Activated CD4-positive, alpha-beta T cell treated with anti-CD3 and anti-CD28 coated beads, Interleukin-2, amount 50 U/mL, for 1 hour (primary cell): ENCODE measurements around the gene POLD2.

Experiments used
- DNase-seq: peaks from one replicate; pipeline ENCODE4 v3.0.0-alpha.2; 2020

Gene POLD2

DNA sequence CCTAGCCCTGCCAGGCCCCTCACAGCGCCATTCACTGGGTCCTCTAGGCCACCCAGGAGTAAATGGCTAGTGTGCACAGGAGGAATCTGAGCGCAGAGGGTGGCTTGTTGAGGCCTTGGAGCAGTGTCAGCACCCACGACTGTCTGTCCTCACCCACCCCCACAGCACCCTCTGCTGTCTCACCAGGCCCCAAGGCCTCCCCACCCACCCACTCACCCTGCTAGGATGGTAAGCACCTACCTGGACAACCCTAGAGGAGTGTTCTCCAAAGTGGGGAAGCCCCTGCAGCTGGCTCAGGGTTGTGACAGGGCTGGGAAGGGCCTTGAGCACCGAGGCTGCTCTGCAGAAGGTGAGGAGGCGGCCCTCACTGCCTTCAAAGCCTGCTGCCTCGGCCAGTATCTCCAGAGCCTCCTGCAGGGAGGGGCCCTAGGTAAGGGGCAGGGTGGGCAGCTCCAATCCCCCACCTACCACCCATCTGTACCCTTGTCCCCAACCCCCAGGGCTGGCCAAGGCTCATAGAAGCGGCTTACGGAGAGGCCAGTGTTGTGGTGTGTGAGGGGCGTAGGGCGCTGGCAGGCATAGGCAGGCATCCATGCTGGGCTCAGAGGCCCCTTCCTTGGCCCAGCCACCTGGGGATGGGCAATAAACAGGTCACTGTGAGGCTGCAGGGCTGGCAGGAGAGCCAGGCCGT, 43.9 kb downstream of the POLD2 start:
- no peak for DNase-seq

DNA sequence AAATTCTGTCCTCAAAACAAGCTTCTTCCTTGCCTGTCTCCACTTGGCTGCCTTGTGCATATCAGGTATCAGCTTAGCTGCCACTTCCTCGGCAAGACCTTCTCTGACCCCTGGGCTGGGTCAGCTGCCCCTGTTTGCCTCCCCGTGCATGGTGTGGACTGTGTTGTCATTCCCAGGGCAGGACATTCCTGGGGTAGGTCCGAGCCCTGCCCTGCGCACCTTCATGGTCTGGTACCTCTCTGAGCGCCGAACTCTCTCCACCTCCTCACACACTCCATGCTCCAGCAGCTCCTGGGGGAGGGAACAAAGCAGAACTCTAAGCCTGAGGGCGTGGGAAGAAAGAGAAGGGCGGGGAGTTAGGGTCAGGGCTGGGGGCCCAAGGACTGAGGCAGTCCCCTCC, 44.8 kb downstream of the POLD2 start:
- no peak for DNase-seq

- DNase-seq: no peak
Observed at GRCh38 chr7:44077681-44078091, 45.7 kb downstream of the POLD2 start.

DNA sequence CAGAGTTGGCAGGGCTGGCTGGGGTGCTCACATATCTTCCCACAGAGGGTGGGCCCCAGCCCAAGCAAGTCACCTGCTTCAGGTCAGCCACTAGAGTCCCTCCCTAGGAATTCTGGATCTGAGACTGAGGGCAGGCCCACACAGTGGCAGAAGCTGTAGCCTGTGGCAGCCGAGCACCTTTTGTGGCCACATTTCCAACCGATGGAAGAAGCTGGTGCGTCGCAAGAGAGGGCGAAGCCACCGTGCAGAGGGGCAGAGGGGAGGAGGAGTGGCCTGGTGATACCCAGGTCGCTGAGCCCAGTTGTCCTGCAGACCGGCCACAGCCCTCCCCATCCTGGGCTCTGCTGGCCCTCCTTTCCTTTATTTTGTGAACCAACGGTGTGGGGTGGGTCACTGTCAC, 46.3 kb downstream of the POLD2 start:
- DNase-seq: no peak

DNA sequence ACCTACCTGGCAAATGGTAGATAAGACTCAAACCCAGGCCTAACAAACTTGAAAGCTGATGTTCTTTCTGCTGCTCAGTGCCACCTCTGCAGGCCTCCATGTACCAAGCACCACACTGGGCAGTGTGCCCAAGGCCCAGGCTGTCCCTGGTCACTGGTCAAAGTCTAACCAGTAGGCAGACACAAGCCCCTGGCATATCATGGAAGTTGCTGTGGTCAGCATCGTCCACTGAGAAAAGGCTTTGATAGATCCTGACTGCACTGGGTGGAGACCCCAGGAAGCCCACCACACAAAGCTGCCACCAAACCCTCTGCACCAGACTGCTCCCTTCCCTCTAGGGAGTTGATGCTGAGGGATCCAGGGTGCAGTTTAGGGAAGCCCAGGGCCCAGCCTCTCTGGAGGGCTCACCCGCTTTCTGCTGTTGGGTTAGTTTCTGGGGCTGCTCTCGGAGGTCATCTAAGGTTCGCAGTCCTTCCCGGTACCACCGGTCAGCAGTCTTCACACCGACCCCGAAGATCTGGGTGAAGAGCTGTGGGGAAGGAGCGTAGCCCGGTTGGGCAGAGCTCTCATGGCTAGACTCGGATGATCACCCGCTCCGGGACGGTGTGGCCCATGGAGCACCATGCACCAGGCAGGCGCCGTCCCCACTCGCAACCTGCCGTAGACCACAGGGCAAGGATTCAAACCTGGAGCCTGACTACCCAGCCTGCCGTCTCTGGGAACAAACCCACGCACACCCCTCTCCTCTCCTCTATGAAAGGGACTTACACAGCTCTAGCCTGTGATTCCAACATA, 47.0 kb downstream of the POLD2 start:
- no peak for DNase-seq

DNA sequence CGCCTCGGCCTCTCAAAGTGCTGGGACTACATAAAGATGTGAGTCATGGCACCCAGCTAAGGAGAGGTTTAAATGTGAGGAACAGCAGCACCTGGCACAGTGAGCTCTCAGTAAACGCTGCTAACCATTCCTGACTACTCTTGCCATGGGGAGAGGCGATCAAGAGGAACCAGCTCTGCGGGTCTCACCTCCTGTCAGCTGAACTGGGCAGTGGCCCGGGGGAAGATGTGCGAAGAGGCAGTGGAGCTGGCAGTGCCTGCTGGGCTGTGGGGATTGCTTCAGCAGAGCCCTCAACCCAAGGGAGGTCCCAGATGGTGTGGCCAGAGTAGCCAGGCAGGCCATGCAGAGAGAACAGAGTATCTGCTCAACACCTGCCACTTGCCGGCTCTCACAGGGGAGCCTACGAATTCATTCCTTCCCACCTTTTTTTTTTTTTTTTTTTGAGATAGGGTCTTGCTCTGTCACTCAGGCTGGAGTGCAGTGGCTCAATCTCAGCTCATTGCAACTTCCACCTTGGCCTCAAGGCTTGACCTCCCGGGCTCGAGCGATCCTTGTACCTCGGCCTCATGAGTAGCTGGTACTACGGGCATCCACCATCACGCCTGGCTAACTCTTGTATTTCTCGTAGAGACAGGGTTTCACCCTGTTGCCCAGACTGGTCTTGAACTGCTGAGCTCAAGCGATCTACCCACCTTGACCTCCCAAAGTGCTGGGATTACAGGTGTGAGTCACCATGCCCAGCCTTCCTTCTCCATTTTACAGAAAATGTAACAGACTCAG, 47.9 kb downstream of the POLD2 start:
- DNase-seq: no peak

DNA sequence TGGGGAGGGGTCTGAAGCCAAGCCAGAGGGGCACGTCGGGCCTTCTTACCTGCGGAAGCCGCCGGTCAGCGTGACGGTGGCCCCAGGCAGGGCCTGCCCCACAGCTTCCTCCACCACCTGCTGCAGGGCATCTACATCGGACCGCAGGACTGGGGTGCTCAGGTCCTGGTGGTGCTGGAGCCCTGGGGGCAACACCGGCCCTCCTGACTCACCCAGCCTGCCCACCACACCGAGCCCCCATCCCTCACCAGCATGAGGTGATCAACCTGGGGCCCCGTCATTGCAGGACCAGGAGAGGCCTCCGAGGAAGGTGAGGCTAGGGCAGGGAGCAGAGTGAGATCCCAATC, 49.0 kb downstream of the POLD2 start:
- DNase-seq: no peak

- DNase-seq: no peak
Observed at GRCh38 chr7:44073664-44074348, 49.5 kb downstream of the POLD2 start.

DNA sequence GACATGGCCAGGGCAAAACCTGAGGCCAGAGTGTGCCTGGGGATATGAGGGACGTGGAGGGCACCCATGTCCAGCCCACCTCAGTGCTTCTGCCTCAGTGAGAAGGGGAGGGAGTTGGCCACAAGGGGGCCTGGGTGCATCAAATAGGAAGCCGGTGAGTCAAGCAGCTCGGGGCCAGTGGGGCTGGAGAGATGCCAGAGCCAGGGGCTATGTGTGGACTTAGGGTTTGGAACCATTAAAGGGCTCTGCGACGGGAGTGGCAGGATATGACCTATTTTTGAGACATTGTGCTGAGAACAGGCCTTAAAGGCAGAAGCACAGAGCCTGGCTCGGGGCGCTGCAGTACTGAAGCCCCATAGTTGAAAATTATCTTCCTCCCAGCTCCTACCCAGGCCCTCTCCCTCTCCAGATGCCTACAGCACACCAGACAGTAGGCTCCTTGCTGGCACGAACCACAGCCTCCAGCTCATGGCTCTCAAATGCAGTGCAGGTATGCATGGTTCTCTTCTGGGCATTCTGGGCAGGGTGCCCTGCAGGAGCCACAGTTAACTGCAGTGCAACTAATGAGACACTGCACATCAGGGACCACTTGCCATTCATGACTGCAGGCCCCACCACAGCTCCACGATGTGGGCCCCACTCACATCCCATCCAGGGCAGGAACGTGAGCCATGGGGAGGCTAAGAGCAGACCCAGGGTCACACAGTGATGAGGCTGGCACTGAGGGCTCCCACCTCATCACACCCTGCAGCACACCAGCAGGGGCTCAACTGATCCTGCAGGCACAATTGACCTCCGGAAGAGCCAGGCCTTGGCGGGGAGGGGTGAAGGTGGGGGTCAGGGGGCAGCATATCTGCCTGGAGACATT, 50.8 kb downstream of the POLD2 start:
- peak; percentile 31 for DNase-seq

DNA sequence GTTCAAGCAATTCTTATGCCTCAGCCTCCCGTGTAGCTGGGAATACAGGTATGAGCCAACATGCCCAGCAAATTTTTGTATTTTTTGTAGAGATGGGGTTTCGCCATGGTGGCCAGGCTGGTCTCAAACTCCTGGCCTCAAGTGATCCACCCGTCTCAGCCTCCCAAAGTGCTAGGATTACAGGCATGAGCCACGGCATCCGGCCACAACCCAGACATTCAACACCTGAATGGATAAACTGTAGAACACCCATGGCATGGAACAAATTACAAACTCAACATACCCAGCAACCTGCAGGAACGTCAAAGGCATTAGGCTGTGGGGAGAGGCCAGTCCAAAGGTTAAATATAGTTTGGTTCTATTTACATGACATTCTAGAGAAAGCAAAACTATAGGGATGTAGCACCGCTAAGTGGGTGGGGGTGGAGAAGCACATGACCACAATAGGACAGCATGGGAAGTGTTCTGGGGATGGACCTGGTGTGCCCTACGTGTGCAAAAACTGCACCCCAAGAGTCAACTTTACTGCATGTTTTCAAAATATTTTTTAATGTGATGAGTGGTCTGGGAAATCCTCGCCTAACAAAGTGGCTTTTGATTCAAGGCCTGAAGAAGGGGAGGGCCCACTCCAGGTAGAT, 51.5 kb downstream of the POLD2 start:
- DNase-seq: no peak

DNA sequence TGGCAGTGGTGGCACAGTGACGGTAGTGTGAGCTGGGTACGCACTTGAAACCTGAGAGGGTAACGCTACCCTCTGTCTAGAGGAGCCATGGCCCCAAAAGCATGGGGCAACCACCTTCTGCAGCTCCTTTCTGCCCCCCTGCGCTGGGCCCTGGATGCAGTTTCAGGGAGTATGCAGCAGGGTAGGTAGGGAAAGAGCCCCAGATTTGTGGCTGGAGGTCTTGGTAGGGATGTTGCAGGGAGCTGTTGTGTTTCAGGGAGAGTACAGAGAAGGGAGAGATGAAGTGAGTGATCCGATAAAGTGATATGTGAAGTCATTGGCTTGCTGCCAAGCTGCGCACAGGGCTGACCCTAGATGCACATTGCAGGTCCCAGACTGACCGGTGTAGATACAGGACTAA, 55.3 kb downstream of the POLD2 start:
- no peak for DNase-seq

GRCh38 chr7:44067064-44067951, 56.0 kb downstream of the POLD2 start:
- DNase-seq: no peak

GRCh38 chr7:44066494-44067063, 56.8 kb downstream of the POLD2 start:
- DNase-seq: no peak

- no peak for DNase-seq
Observed at GRCh38 chr7:44066111-44066460, 57.3 kb downstream of the POLD2 start.

- no peak for DNase-seq
Observed at GRCh38 chr7:44065431-44066110, 57.8 kb downstream of the POLD2 start, which contains the start of gene PGAM2. Gene PGAM2 (minus strand): TSS chr7:44065567. CDS start chr7:44065529, 38 bp downstream.

- no peak for DNase-seq
Observed at GRCh38 chr7:44064791-44065430, 58.4 kb downstream of the POLD2 start.
